GM10266 (cell line): Measurements from ENCODE around the gene FHDC1.

ENCODE experiments used
- DNase-seq: peaks from one replicate; pipeline ENCODE4 v3.0.0; 2012; ENCODE audit errors: extremely low spot score
- TF ChIP-seq, protein P1 (sequence below): IDR thresholded peaks from 2 replicates; pipeline ENCODE4 v1.5.1; 2012; ENCODE audit warnings: mild to moderate bottlenecking, low read depth; ENCODE audit not compliant: control insufficient read depth, insufficient read depth; ENCODE audit errors: missing control alignments

Gene FHDC1

DNA sequence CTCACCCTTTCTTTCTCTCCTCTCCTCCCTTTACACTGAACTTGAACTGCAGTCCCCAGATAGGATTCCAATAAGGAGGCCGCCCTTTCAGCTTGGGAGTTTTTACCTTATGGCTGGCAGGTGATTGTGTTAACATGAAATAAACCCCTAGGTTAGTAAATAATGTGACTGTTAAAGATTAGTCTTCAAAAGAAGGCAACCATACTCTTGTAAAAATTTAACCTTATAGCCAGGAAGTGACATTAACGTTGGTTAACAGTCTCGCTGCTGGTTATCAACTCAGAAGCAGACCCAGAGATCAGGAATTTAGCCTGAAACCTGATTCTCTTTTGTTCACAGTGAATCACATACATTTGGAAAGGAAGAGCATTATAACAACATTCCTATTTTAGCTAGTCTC, 15.2 kb downstream of the FHDC1 start:
- TF ChIP-seq, protein P1, sequence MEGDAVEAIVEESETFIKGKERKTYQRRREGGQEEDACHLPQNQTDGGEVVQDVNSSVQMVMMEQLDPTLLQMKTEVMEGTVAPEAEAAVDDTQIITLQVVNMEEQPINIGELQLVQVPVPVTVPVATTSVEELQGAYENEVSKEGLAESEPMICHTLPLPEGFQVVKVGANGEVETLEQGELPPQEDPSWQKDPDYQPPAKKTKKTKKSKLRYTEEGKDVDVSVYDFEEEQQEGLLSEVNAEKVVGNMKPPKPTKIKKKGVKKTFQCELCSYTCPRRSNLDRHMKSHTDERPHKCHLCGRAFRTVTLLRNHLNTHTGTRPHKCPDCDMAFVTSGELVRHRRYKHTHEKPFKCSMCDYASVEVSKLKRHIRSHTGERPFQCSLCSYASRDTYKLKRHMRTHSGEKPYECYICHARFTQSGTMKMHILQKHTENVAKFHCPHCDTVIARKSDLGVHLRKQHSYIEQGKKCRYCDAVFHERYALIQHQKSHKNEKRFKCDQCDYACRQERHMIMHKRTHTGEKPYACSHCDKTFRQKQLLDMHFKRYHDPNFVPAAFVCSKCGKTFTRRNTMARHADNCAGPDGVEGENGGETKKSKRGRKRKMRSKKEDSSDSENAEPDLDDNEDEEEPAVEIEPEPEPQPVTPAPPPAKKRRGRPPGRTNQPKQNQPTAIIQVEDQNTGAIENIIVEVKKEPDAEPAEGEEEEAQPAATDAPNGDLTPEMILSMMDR = no peak
- no peak for DNase-seq

DNA sequence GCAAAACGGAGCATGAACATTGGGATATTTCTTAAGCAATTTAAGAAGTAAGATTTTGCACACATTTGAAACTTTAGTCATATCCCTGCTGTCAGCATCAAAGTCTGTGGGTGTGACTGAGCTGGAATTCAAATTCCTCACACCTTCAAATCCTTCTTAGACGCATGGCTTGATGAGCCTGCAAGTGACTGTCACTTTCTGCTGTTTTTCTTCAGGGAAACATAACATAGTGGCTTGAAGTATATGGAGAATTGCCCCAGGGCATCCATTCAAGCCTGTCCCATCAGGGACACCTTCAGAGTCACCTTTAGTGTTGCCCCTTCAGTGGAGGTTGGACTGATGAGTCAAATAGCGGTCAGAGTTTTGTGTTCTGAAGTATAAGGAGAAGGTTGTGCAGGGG, 17.4 kb downstream of the FHDC1 start:
- no peak for DNase-seq
- TF ChIP-seq, protein P1 = no peak

DNA sequence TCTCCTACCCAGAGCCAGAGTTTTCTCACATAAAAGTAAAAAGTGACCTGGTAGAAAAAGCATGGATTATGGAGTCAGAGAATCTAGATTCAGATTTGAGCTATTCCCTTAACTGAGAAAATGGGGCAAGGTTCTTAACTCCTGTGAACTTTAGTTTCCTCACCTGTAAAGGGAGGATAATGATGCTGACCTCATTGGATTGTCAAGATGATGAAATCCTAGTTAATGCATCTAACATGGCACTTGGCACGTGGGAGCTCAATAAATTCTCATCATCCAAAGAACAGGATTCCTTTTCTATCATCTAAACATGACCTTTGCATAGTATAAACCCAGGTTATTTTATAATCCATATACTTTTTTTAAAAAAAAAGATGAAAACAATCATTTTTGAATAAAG, 18.6 kb downstream of the FHDC1 start:
- TF ChIP-seq, protein P1 = no peak
- no peak for DNase-seq

DNA sequence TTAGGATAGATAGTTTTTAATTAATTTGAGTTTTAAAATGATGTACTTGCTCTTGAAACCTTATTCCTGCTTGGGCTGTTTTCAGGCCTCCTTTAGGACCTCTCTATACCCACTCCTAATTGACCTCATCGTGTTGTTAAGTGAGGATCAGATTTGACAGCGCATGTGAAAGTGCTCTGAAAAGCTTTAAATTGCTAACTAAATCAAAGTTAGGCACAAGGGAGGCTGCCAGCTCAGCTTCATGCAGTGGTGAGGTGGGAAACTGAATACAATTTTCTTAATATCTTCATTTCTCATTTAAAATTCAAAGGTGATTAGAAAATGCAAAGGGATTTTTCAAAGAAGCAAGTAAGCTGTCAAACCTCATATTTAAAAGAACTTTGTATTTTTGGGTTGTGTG, 20.0 kb downstream of the FHDC1 start:
- no peak for DNase-seq
- TF ChIP-seq, protein P1 = no peak

DNA sequence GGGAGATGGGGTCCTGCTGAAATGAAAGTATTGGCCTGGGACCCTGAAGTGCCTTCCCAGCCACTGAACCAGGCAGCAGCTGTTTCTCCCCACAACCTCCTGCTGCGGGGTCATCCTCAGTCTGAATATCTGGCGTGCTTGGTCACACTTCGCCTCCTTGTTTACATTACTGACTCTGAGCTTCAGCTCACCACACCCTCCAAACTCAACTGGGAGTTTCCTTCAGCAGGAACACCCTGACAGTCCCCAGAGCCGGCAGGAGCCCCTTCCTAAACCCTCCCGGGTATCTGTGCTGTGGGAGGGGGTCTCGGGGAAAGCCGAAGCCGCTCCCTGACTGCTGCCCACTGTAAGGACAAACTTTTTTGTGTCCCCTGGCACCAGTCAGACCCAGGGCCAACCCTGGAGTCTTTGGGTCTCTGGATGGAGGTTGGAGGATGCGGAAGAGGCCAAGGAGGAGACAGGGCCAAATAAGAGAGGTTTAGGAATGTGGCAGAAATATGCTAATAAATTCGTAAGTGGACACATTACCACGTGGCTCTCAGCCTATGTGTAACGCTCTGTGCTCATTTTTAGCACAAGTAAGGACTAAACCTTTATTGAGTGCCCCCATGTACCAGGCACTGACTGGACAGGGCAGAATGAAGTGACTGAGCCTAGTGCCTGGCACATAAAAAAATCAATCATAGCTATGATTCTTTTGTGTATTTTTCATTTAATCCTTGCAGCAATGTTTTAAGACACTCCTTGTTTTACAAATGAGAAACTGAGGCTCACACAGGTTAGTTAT, 20.7 kb downstream of the FHDC1 start:
- no peak for DNase-seq
- TF ChIP-seq, protein P1 = no peak

DNA sequence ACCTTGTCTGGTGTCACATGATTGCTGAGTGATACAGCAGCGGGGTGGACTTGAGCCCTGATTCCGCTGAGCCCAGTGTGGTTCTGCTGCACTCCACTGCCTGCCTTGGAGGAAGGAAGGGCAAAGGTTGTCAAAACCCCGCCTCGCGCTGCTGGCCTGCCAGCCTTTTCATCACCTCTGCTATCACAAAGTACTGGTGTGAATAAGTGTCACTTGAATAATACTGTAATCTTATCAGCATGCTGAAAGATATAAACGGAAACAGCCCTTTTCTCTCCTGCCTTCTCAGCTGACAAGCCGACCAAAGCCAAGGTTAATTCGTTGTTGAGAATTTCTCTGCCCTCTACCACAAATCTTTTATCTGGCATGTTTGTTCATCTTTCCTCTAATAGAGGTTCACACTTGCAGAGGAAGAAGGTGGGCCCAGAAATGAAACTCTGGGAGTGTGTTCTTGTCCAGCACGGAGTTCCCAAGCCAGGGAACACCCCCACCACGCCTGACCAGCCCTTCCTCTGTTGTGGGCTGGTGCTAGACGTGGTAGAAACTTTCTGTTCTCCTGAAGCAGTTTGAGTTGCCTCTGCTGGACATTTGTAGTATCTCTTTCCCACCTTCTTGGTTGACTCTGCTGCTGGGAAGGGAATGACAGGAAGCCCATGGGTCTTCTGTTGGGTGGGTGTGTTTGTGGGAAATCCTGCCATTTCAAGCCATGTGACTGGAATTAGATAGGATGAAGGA, 21.5 kb downstream of the FHDC1 start:
- TF ChIP-seq, protein P1 = no peak
- DNase-seq = no peak

DNA sequence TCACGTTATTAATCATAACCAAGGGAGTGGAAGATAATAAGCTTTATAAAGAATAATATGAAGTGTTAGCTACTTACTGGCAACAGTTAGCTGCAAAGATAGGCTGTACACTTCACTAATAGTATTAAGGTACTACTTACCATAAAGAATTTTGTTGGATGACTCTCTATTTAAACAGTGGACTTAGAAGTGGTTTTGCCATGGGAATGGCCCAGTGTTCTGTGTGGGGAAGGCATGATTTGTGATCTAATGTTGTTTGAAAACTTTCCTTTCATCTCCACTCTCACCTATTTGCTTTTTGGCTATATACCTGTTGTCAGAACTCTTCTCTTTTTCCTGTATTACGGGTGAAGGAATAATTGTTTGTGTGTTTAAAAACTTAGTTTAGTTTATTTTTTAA, 23.0 kb downstream of the FHDC1 start:
- DNase-seq = no peak
- TF ChIP-seq, protein P1 = no peak
